ENCODE results near the gene ZCCHC4. TPM values are rescaled to one million over a fixed set of nuclear protein-coding genes. Genes with fewer than 3 reads are reported as not detected.
A peak's percentile ranks its signal among the peaks of the same experiment; 100 is the strongest.

Gene ZCCHC4
- polyA plus RNA-seq, 2 of the 4 experiments (the other 2 are of a cell fraction) = 5.2 to 10.2 TPM

DNA sequence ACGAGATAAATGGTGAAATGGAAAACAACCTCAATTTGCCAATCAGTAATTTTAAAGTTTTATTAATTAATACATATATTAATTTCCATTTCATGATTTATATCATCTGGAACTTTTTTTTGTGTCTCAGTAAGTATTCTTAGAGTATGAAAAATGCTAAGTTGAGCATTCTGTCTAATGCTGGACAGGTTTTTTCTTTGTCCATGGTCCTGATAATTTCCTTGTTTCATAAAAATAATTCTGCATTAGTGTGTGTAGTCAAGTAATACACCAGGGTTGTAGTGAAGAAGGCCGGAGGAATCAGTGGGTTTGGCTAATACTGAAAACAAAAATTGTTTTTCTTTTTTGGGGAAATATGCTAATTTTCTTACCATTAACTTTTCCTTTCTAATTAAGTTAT, 74.4 kb downstream of the ZCCHC4 start:
- H3K4me1 ChIP-seq = no peaks in the 10 kb centered on the region
- 93% methylated on average over 2 of the region's 2 CpGs for WGBS (ENCODE audit: missing lambda C conversion rate)
- TF ChIP-seq, protein P1, sequence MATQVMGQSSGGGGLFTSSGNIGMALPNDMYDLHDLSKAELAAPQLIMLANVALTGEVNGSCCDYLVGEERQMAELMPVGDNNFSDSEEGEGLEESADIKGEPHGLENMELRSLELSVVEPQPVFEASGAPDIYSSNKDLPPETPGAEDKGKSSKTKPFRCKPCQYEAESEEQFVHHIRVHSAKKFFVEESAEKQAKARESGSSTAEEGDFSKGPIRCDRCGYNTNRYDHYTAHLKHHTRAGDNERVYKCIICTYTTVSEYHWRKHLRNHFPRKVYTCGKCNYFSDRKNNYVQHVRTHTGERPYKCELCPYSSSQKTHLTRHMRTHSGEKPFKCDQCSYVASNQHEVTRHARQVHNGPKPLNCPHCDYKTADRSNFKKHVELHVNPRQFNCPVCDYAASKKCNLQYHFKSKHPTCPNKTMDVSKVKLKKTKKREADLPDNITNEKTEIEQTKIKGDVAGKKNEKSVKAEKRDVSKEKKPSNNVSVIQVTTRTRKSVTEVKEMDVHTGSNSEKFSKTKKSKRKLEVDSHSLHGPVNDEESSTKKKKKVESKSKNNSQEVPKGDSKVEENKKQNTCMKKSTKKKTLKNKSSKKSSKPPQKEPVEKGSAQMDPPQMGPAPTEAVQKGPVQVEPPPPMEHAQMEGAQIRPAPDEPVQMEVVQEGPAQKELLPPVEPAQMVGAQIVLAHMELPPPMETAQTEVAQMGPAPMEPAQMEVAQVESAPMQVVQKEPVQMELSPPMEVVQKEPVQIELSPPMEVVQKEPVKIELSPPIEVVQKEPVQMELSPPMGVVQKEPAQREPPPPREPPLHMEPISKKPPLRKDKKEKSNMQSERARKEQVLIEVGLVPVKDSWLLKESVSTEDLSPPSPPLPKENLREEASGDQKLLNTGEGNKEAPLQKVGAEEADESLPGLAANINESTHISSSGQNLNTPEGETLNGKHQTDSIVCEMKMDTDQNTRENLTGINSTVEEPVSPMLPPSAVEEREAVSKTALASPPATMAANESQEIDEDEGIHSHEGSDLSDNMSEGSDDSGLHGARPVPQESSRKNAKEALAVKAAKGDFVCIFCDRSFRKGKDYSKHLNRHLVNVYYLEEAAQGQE (IDR thresholded peaks at IDR 0.05) = peak; percentile 59; the same call in 1 of the 2 replicates
- no peak for TF ChIP-seq HOXB5 (CRISPR knock-in tag; IDR thresholded peaks at IDR 0.05)
- TF ChIP-seq PHF8 (IDR thresholded peaks at IDR 0.05; ENCODE audit: borderline replicate concordance, low read depth) = no peak
- no peak for FAIRE-seq
- H3K4me3 ChIP-seq = no peak overlapping the region
- H3K27ac ChIP-seq = no peak overlapping the region
- H3K9me3 ChIP-seq = no peaks in the 10 kb centered on the region
- no peak for ATAC-seq
- CTCF ChIA-PET = interaction anchor here (0.6 kb wide), 1 partner anchor 66 kb away, joined by 3 read pairs; no protein-coding TSS in a partner anchor
- DNase-seq (ENCODE audit: low read depth in 1 of 2, low spot score in 1 of 2) = no peak
- no peak overlapping the region for H3K4me2 ChIP-seq
- POLR2A ChIA-PET = no interaction called here

DNA sequence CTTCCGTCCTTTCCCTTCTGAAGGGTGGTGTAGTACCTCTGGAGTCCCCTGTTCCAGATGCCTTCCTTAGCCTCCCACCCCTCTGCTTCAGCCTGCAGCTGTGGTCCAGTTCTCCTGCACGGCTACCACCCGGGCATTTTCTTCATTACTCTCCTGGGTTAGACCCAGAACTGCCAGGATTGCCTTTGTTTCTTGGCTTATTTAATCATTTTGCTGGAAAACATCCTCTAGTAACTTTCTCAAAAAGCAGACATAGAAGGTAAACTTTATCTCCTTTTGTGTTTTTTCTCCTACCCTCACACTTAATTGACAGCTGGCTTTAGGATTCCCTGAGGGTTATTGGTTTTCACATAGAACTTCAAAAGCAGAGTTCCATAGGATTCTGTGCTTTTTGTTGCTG, 84.7 kb downstream of the ZCCHC4 start:
- Histone ChIP-seq H3K4me3 (no peak overlapping the region), H3K27ac (no peak overlapping the region), H3K9me3 (peaks cover 17% of the 10 kb centered on the region; the same call in 2 of the 3 replicates), H3K4me2 (no peak overlapping the region), H3K4me1 (peaks cover 18% of the 10 kb centered on the region)
- TF ChIP-seq NPAS2 (CRISPR knock-in tag; IDR thresholded peaks at IDR 0.05; ENCODE audit: borderline replicate concordance) (no peak), RCOR1 (IDR thresholded peaks at IDR 0.05; ENCODE audit: low read depth, low read length) (no peak), FOSB (CRISPR knock-in tag; IDR thresholded peaks at IDR 0.05) (no peak), GATA3 (IDR thresholded peaks at IDR 0.05; ENCODE audit: borderline replicate concordance) (no peak), NR3C1 (IDR thresholded peaks at IDR 0.05) (no peak), POLR2AphosphoS2 (conservative IDR thresholded peaks at IDR 0.05; ENCODE audit: low read length) (no peak), CHD2 (IDR thresholded peaks at IDR 0.05; ENCODE audit: low read length, partially characterized antibody) (no peak), TP53 (CRISPR knock-in tag; IDR thresholded peaks at IDR 0.05) (no peak)
- TF ChIP-seq, protein P2, sequence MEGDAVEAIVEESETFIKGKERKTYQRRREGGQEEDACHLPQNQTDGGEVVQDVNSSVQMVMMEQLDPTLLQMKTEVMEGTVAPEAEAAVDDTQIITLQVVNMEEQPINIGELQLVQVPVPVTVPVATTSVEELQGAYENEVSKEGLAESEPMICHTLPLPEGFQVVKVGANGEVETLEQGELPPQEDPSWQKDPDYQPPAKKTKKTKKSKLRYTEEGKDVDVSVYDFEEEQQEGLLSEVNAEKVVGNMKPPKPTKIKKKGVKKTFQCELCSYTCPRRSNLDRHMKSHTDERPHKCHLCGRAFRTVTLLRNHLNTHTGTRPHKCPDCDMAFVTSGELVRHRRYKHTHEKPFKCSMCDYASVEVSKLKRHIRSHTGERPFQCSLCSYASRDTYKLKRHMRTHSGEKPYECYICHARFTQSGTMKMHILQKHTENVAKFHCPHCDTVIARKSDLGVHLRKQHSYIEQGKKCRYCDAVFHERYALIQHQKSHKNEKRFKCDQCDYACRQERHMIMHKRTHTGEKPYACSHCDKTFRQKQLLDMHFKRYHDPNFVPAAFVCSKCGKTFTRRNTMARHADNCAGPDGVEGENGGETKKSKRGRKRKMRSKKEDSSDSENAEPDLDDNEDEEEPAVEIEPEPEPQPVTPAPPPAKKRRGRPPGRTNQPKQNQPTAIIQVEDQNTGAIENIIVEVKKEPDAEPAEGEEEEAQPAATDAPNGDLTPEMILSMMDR (IDR thresholded peaks at IDR 0.05) = no peak
- ATAC-seq (no peak), DNase-seq (ENCODE audit: low read depth in 1 of 2, low spot score in 1 of 2) (no peak), FAIRE-seq (no peak)
- WGBS (ENCODE audit: missing lambda C conversion rate) = 87% methylated on average over 3 of the region's 3 CpGs
- POLR2A ChIA-PET = no interaction called here
- CTCF ChIA-PET = interaction anchor here (0.6 kb wide), 1 partner anchor 31 kb away, joined by 3 read pairs; no protein-coding TSS in a partner anchor

DNA sequence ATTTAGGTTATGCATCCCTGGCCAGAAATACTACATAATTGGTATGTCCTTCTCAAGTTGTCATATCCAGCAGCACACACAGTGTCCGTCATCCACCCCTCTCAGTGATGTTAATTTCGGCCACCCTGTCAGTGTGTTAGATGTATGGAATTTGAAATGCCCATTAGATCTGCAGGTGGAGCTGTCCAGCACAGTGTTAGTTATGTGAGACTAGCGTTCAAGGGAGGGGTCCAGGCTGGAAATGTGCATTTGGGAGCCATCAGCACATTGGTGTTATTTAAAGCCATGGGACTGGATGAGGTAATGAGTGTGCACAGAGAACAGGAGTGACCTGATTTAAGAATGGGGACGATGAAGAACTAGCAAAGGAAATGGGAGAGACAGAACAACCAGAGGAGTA, 86.9 kb downstream of the ZCCHC4 start:
- Histone ChIP-seq H3K4me2 (no peak overlapping the region), H3K9me3 (peaks cover 17% of the 10 kb centered on the region; the same call in 2 of the 3 replicates), H3K4me3 (no peak overlapping the region), H3K27ac (no peak overlapping the region), H3K4me1 (peaks cover 18% of the 10 kb centered on the region)
- FAIRE-seq (no peak), DNase-seq (ENCODE audit: low read depth in 1 of 2, low spot score in 1 of 2) (no peak), ATAC-seq (no peak)
- ChIA-PET POLR2A (no interaction called here), CTCF (no interaction called here)
- 92% methylated on average over 4 of the region's 4 CpGs for WGBS (ENCODE audit: missing lambda C conversion rate)
- TF ChIP-seq PHF8 (IDR thresholded peaks at IDR 0.05; ENCODE audit: borderline replicate concordance, low read depth) (no peak), RCOR1 (IDR thresholded peaks at IDR 0.05; ENCODE audit: low read depth, low read length) (no peak), JUNB (IDR thresholded peaks at IDR 0.05) (no peak), EHF (CRISPR knock-in tag; IDR thresholded peaks at IDR 0.05) (no peak), HOXB5 (CRISPR knock-in tag; IDR thresholded peaks at IDR 0.05) (no peak), MYC (IDR thresholded peaks at IDR 0.05; ENCODE audit: borderline replicate concordance, low read length) (no peak), HOXB13 (CRISPR knock-in tag; IDR thresholded peaks at IDR 0.05; ENCODE audit: low read depth) (no peak)
- TF ChIP-seq, protein P3, sequence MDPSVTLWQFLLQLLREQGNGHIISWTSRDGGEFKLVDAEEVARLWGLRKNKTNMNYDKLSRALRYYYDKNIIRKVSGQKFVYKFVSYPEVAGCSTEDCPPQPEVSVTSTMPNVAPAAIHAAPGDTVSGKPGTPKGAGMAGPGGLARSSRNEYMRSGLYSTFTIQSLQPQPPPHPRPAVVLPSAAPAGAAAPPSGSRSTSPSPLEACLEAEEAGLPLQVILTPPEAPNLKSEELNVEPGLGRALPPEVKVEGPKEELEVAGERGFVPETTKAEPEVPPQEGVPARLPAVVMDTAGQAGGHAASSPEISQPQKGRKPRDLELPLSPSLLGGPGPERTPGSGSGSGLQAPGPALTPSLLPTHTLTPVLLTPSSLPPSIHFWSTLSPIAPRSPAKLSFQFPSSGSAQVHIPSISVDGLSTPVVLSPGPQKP (IDR thresholded peaks at IDR 0.05; ENCODE audit: low read depth, low read length) = no peak
- TF ChIP-seq, protein P2 (IDR thresholded peaks at IDR 0.05) = no peak
- TF ChIP-seq, protein P1 (IDR thresholded peaks at IDR 0.05) = no peak
- TF ChIP-seq, protein P4, sequence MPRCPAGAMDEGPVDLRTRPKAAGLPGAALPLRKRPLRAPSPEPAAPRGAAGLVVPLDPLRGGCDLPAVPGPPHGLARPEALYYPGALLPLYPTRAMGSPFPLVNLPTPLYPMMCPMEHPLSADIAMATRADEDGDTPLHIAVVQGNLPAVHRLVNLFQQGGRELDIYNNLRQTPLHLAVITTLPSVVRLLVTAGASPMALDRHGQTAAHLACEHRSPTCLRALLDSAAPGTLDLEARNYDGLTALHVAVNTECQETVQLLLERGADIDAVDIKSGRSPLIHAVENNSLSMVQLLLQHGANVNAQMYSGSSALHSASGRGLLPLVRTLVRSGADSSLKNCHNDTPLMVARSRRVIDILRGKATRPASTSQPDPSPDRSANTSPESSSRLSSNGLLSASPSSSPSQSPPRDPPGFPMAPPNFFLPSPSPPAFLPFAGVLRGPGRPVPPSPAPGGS (IDR thresholded peaks at IDR 0.05) = no peak
